SKM-1 treated with dmso at 0.1 percent for 144 hours (cell line): ENCODE results near the gene MCOLN2.
"Not testable (repeated sequence)": the region's sequence is repeated elsewhere in the genome, so short reads cannot be mapped to it uniquely, and the experiment has no call there.

Source experiments
- DNase-seq: peaks from one replicate; lab custom pipeline; 2025; ENCODE audit not compliant: unreplicated experiment; lab: John Stamatoyannopoulos, UW

The MCOLN2 gene

DNA sequence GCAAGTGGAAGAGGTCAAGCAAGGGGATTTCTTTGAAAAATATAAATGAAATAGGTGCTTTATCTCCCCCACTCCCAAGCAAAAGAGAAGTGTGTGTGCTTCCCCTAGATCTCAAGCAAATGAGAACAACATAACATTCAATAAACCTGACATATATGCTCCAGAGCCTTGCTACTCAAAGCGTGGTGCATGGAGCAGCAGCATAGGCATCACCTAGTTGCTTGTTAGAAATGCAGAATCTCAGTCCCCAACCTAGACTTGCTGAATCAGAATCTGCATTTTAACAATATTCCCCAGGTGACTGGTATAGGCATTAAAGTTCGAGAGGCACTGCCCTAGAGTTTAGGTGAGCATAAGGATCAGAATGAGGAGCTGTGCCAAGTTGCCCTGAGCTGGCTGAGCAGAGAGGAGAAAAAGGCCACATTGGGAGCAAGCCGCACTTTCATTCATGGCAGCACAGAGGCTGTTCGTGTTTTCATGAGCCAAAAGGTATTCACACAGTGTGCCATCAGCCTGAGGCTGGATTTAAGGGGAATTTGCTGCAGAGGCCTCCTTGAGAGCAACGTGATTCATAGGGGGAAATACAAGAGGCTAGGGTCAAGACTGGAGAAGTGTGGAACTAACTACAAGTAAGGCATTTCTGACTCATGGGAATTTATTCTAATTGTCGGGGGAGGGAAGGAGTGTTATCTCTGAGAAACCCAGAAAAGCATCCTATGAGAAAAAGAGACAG, 89.7 kb downstream of the MCOLN2 start:
- DNase-seq: no peak

DNA sequence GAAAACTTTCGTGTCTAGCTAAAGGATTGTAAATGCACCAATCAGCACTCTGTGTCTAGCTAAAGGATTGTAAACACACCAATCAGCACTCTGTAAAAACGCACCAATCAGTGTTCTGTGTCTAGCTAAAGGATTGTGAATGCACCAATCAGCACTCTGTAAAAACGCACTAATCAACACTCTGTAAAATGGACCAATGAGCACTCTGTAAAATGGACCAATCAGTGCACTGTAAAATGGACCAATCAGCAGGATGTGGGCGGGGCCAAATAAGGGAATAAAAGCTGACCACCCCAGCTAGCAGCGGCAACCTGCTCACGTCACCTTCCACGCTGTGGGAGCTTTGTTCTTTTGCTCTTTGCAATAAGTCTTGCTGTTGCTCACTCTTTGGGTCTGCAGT, 94.2 kb downstream of the MCOLN2 start:
- DNase-seq: not testable (repeated sequence)

DNA sequence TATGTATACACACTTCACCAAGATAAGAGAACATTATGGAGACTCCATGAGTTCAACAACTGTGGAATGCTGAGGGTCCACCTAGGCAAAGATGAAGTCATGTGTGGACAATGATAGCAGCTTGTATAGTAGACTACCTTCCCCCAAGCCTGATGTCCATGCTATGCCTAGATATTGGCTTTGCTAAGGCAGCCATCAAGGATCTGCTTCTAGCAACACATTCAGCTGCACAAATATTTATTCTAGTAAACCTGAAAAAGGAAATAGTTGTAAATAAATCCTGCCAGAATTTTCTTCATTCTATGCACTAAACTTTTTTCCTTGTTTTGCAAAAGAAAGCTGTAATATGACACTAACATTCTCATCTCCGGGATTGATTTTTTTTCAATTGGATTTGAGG, 96.9 kb downstream of the MCOLN2 start:
- DNase-seq: no peak

DNA sequence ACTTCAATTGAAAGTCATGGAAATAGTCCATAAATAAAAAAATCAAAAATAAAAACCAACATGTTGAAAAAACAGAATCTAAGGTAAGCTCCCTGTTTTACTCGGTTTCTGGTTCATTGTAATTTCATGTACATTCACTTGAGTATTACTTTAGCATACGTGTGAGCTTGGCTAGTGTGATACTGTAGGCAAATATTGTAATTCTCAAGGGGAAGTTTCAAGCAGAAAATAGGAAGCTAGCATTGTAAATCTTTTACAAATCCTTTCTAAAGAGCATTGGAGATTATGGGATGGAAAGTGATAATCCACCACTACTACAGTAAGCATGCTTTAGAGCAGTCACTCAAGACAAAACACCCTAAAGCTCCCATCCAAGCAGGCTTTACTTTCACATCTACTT, 100.6 kb downstream of the MCOLN2 start:
- DNase-seq: no peak

DNA sequence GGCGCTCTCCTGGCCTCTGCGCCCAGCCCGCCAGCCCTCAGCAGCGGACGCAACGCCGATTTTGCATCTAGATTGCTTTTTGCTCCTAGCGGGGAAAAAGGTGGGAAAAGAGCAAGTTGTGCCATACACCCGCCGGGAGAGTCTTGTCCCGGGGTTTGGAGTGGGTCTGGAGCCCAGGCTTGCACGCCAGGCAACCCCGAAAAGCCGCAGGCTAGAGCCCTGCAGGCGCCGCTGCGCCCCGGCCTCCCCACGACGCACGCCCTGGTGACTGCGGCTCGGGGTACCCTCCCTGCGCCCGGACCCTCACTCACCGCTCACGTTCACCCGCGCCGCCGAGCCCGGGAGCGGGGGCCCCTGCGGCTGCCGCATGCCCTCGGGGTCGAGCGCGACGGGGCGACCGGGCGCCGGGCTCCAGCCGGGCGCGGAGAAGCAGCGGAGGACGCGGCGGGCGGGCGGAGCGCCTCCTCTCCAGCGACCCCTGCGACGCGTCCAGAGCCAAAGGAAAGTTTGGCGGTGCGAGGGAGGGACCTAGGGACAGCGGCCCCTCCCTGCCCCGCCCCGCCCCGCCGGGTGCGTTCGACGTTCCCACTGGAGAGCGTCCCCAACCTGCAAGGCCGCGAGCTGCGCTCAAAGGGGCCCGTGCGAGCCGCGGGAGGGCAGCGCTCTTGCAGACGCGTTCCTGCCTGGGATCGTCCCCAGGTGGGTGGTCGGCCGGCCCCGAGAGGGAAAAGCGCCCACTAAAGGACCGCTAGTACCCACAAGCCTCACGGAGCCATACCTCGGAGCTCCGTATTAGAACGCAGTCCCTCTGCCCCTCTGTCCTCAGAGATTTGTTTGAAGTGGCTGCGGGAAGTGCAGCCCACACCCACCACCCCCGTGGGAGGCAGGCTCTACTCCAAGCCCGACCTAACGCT, 104.0 kb downstream of the MCOLN2 start, which contains the start of gene LPAR3:
Gene LPAR3, minus strand, starts transcription at position 502 of the 914 bp plus-strand sequence. CDS start 27,086 bp downstream, outside the sequence.
- DNase-seq: peak; percentile 56

DNA sequence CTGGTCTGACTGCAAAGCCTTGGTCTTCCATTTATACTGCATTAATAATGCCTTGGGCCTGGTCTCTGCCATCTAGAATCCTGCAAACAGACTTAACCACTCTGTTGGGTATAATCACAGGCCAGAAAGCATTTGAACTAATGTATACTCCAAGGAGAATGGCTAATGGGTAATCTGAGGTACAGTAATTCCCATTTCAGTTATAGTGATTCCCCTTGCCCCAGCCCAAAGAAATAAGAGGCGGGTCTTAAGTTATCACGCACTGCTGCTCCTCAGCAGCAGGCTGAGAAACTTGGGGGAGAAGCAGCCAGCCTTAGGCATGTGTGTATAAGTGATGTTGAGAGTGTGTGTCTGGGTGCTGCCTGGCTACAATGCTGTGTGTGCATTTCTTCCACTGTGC, 106.3 kb downstream of the MCOLN2 start:
- no peak for DNase-seq

DNA sequence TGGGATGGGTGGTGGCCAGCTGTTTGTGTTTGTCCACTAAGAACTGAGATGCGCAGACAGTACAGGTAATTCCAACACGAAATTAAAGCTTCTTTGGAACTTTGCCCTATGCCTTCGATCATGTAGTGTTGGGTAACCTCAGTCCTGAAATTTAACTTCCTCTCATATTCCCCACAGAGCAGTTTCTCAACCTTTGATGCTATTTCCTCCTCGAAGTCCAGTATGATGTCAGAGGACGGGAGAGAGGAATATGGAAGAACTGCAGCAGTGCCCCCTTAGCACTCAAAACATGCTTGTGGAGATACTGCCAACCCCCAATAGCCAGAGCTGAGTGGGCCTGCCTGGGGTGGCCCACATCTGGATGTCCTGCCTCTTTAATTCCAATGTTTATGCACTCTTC, 107.5 kb downstream of the MCOLN2 start:
- peak; percentile 88 for DNase-seq

DNA sequence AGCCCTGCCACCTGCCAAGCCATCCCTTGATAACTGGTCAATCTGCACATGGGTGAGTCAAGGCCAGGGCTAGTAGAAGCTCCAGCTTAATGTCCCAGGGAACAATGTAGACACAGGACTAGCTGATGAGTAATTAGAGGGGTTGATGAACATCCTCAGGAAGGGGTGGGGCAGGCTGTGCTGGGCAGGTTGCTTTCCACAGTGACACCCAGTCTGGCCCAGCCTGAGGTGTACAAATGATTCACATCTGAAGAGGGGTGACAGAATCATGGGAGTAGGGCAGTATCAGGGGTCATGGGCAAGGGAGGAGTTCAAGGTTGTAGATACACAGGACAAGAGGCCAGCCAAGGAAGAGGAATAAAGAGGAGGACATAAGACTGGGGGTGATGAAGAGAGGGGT, 108.2 kb downstream of the MCOLN2 start:
- no peak for DNase-seq

DNA sequence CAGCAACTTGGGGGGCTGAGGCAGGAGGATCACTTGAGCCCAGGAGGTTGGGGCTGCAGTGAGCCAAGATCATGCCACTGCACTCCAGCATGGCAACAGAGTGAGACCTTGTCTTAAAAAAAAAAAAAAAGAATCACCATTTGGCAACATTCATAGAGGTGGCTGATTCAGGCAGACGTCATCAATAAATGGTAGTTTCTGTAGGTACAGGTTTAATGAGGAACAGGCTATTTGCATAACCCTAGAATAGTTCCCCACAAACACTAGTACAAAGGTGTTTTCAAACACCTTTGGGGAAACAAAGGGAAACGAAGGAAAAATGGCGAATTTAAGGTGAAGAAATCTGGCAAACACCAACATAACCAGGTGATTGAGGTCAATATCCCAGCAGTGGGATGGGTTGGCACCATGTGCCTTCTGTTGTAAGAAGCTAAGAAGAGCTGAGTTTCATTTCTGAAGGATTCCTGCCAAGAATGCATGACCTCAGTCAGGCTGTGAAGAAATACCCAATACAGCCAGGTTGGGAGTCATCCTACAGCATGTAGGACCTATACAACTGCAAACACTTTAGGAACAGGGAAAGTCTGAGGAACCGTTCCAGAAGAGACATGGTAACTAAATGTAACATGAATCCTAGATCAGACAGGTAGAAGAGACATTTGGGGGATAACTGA, 109.5 kb downstream of the MCOLN2 start:
- no peak for DNase-seq

DNA sequence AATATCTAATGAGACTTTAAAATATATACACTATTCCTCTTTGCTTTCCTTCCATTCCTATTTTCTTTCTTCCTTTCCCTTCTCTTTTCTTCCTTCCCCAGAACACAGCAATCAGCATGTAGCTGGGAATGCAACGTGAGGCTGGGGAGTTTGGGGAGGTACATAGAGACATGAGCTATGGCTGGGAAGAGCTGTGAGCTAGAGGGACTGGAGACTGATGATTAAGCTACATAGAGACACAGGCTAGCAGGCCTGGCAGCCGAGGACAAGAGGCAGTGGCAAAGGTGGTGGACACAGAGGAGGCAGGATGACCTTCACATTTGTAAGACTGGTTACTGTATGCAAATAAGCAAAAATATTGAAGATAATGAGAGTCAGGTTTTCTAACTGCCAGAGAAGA, 111.4 kb downstream of the MCOLN2 start:
- no peak for DNase-seq

DNA sequence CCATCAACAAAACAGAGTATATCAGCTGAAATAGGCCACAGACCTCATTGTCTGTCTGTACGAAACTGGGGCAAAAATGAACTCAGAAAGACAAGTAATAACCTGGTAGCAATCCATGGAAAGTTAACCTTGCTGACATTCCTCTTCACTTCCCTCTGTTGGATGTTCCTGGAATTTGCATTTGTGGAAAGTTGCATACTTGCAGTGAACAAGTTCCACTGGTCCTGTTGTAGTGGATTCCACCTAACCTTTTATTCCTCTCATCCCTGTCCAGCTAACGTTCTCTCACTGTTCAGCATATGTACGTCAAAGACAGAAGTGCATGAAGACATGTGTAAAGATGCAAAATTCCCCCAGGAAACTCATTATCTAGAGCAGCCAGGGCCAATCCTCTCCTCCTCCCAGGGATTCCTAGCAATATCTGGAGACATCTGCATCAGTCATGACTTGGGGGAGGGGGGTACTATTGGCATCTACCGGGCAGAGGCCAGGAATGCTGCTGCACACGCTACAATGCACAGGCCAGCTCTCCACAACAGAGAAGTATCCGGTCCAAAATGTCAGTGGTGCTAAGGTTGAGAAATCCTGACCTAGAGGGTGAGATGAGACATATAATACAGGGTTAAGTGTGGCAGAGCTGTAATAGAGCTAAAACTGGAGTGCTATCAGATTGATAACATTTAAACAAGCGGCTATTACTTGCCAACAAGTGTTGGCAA, 112.1 kb downstream of the MCOLN2 start:
- no peak for DNase-seq

DNA sequence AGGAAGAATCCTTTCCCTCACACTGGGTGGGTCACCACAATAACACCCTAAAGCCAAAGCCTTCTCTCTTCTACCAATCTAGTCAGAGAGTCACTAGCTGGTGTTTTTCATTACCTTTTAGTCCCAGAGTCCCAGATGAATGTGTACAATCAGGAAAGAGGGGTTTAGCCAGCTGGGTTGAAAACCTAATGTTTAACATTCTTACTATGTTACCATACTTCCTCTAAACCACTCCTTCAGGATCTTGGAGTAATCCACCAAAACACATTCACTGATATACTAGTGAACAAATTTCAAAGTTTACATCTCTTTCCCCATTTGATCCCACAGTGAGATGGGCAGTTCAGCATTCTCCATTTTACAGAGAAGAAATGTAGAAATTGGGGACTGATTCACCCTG, 113.6 kb downstream of the MCOLN2 start:
- no peak for DNase-seq

DNA sequence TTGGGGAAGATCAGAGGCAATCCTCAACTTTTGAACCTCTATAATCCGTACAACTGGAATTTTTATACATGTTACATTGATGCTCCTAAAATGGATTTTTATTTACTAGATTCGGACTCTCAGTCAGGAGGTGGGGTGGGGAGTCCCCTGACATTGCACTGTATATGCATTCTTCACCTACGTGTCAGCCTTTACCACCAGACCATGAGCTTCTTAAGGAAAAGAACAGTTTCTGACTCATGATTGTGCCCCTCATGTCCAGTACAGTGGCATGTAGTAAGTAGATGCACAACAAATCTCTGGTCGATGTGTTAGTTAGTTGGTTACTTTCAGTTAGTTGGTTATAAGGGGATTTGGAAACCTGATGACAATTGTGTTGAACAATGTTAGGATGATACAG, 119.3 kb downstream of the MCOLN2 start:
- DNase-seq: no peak

DNA sequence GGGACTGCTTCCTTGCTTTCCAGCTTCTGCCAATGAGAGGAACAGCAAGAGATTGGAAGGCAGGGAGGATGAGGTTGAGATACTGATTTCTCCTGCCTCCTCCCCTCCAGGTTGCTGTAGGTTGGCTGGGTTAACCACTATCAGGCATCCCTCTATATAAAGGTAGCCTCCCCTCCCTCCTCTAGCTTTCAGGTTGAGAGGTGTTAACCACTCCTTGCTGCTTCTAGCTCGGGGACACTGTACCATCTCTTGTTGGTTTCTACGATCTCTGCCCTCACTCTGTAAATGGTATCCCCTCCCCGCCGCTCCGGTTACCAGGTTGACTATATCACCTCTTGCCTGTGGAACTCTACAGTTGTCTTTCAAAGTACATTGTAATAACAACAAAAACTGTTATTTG, 120.6 kb downstream of the MCOLN2 start:
- no peak for DNase-seq
